Measurements from ENCODE around the gene CXCL5.
"Not testable (repeated sequence)": the region's sequence is repeated elsewhere in the genome, so short reads cannot be mapped to it uniquely, and the experiment has no call there.

Gene CXCL5

DNA sequence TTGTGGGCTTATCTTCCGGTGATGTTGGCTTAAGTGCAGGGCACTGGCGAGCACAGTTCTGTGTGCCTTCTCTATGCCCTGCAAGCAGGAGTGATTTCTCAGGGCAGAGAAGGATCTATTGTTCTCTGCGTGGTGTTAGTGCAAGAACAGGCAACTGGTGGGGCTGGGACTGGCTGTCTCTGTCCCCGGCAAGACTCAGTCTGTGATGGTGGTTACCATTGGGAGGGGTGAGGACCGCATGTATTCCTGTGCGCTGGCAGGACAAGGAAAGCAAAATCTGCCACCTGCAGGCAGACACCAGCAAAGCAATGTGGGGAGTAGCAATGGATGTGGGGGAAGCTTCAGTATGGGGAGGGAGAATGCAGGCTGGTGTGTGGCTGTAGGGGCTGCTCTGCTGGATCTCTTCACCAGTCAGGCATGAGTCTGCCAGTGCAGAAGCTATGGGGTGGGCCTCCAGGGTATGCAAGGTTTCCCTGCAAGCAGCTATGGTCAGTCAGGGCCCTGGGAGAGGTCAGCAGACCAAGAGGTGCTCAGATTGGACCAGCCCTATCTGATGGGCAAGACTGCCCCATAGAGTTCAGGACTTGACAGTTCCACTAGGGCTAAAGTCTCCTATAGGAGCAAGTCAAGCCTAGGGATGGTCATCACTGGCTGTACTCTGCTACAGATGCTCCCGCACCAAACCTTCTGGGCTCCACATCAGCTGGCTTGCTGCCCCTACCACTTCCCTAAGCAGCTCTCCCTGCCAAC, 33.4 kb downstream of the CXCL5 start:
- TF ChIP-seq, protein P1, sequence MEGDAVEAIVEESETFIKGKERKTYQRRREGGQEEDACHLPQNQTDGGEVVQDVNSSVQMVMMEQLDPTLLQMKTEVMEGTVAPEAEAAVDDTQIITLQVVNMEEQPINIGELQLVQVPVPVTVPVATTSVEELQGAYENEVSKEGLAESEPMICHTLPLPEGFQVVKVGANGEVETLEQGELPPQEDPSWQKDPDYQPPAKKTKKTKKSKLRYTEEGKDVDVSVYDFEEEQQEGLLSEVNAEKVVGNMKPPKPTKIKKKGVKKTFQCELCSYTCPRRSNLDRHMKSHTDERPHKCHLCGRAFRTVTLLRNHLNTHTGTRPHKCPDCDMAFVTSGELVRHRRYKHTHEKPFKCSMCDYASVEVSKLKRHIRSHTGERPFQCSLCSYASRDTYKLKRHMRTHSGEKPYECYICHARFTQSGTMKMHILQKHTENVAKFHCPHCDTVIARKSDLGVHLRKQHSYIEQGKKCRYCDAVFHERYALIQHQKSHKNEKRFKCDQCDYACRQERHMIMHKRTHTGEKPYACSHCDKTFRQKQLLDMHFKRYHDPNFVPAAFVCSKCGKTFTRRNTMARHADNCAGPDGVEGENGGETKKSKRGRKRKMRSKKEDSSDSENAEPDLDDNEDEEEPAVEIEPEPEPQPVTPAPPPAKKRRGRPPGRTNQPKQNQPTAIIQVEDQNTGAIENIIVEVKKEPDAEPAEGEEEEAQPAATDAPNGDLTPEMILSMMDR (IDR thresholded peaks at IDR 0.05; ENCODE audit: low read depth, low read length, missing control alignments): no peak
- no peak for DNase-seq (ENCODE audit: low read depth)
- H3K4me3 ChIP-seq (ENCODE audit: low read depth, low read length): no peak overlapping the region

GRCh38 chr4:73962724-73963123, 35.8 kb downstream of the CXCL5 start:
- TF ChIP-seq, protein P1 (IDR thresholded peaks at IDR 0.05; ENCODE audit: low read depth, low read length, missing control alignments): no peak
- H3K4me3 ChIP-seq (ENCODE audit: low read depth, low read length): no peak overlapping the region
- no peak for DNase-seq (ENCODE audit: low read depth)

- not testable (repeated sequence) for H3K4me3 ChIP-seq (ENCODE audit: low read depth, low read length); DNase-seq (ENCODE audit: low read depth)
Measured at GRCh38 chr4:73959041-73959440, 39.4 kb downstream of the CXCL5 start.

- H3K4me3 ChIP-seq (ENCODE audit: low read depth, low read length): no peak overlapping the region
- TF ChIP-seq, protein P1 (IDR thresholded peaks at IDR 0.05; ENCODE audit: low read depth, low read length, missing control alignments): no peak
- DNase-seq (ENCODE audit: low read depth): no peak
Measured at GRCh38 chr4:73952352-73952751, 46.1 kb downstream of the CXCL5 start.

DNA sequence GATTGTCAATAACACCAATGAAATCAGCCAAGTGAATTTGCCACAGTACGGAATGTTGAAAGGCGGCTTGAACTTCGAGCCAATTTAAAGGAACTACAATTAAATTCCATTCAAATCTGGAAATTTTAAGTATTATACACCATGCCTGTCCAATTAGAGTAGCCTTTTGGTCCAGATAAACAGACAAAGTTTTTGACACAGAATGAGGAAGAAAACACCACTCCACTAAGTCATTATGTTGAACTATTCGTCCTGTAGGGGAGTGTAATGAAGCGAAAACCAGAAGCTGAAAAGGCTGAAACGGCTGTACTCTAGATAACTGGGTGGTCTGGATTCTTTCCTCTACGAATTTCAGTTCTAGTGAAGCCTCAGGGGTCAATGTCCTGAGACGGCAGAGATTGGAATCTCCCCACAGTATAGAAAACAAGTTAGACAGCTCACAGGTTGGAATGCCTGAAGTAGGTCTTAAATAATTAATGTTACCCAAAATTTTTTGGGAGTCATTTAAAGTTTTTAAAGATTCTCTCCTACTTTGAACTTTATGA, 48.0 kb downstream of the CXCL5 start:
- H3K4me3 ChIP-seq (ENCODE audit: low read depth, low read length); DNase-seq (ENCODE audit: low read depth): not testable (repeated sequence)

DNA sequence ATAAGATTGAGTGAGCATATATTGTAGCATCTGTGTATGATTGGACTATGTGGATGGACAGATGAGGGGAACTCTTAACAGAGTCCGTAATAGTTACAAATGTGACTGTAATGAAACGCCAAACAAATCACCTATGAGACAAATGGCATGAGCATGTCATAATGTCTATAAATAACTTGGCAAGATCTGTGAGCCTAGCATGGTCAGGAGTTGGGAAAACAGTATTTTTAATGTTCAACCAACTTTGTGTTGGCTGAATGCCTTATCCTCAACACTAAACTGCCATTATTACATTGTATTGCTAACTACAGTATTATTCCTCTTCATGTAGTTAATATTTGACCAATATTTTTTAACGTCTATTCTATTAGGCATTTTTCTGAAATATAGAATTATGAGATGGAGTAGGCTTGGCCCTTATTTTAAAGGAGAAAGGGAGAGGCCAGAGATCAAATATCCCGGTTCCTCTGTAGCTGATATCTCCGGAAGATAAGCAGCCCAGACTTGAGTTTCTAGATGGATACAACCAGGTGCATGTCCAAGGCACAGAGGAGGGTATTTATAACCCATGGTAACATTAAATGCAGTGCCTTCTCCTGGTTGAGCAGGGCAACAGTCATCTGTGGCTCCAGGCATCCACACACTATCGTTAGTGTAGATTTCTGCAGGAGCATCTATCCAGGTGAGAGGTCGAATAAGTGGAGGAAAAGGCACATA, 49.3 kb downstream of the CXCL5 start:
- H3K4me3 ChIP-seq (ENCODE audit: low read depth, low read length): no peak overlapping the region
- DNase-seq (ENCODE audit: low read depth): no peak
- TF ChIP-seq, protein P1 (IDR thresholded peaks at IDR 0.05; ENCODE audit: low read depth, low read length, missing control alignments): no peak

- no peak overlapping the region for H3K4me3 ChIP-seq (ENCODE audit: low read depth, low read length)
- TF ChIP-seq, protein P1 (IDR thresholded peaks at IDR 0.05; ENCODE audit: low read depth, low read length, missing control alignments): no peak
- no peak for DNase-seq (ENCODE audit: low read depth)
Measured at GRCh38 chr4:73948291-73948690, 50.2 kb downstream of the CXCL5 start.
